Heart left ventricle (tissue), 13 donors: ENCODE measurements around the gene RAB40A.

Source experiments
- CTCF ChIP-seq, 12 donors: fragments of 200-600 bp; sonication (generic) in 4 of 12; IDR thresholded peaks; one replicate each; pipeline versions ENCODE4 v1.5.0 to v1.8.0; 2018 to 2022; ENCODE audit warnings: antibody characterized with exemption in 12 of 12, mild to moderate bottlenecking in 5 of 12
- POLR2A ChIP-seq, 2 donors: fragments of 450-650 bp; IDR thresholded peaks; one replicate each; pipeline ENCODE4 v1.6.1; 2017; ENCODE audit warnings: antibody characterized with exemption in 2 of 2, mild to moderate bottlenecking in 2 of 2, moderate library complexity in 2 of 2
- donor health status: ischemic (EF 13 %, LVEDD 7.1; RV severe dilation, severe dysfunction).
- donor health status: DM: no; HTN: yes; CAD: no.
- donor health status: DM: no; HTN: no; CAD: no.
- donor health status: ischemic (EF 25% LVEDD 6.9; RV normal size, moderate dysfunction).
- donor health status: ischemic (EF 25% LVEDD 5.7; RV mildly dilated, moderate dysfunction).
- donor health status: ischemic (EF 35%, LVEDD 5.7; RV mildly dilated, moderate dysfunction).
- donor health status: nonischemic (EF 11% LVEDD 7.7; RV severe dilation, severe dysfunction).
- donor health status: DM: yes; HTN: yes; CAD: no.
- donor health status: PGD.
- donor health status: ischemic (EF 29% LVEDD 5.4; RV normal size, mild dysfunction).
- donor health status: nonischemic (EF 23%, LVEDD 6.1; RV moderate dilation, normal function).

DNA sequence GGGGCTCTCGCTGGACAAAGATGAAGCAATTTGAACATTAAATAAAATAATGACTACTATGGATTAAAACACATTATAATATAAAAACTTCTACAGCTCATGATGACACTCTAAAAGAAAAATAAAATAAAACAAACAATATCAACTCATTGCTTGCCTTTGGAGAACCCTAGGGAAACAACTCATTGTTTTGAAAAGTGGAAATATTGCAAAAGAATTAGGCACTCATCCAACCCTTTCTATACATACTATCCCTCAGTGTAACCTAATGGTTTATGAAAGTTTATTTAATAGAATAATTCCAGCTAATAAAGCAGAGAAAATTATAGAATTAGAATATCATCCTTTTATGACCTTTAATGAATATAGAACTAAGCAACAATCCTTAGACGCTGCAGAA, 718 bp downstream of the RAB40A start:
- TF ChIP-seq CTCF (IDR thresholded peaks at IDR 0.05), result no peak
- no peak for TF ChIP-seq POLR2A (IDR thresholded peaks at IDR 0.05)
